Activated naive CD8-positive, alpha-beta T cell treated with anti-CD3 and anti-CD28 coated beads, Interleukin-2, amount 50 U/mL, for 24 hours (primary cell): ENCODE measurements around the gene GRID1.

Source experiments
- ATAC-seq: fragments of 150-1000 bp; cut with Tn5 transposase; one replicate; pipeline ENCODE4 v1.10.0; 2021
- DNase-seq: peaks from one replicate; pipeline ENCODE4 v3.0.0; 2021
- H3K27ac Mint-ChIP-seq: one replicate; pipeline ENCODE4 v1.8.0; 2021; ENCODE audit warnings: mild to moderate bottlenecking, mixed read lengths
- H3K27me3 Mint-ChIP-seq: one replicate; pipeline ENCODE4 v1.8.0; 2021; ENCODE audit warnings: mixed read lengths
- H3K36me3 Mint-ChIP-seq: one replicate; pipeline ENCODE4 v1.8.0; 2021; ENCODE audit warnings: low read depth, mixed read lengths
- H3K4me1 Mint-ChIP-seq: one replicate; pipeline ENCODE4 v1.8.0; 2021; ENCODE audit warnings: mixed read lengths
- H3K4me3 Mint-ChIP-seq: one replicate; pipeline ENCODE4 v1.8.0; 2021; ENCODE audit warnings: mild to moderate bottlenecking, moderate library complexity, mixed read lengths
- H3K9me3 Mint-ChIP-seq: one replicate; pipeline ENCODE4 v1.8.0; 2021; ENCODE audit warnings: mixed read lengths

Gene GRID1

GRCh38 chr10:86226781-86227201 is 139.8 kb downstream of the GRID1 start:
- no peaks in the 10 kb centered on the region for H3K36me3 Mint-ChIP-seq
- no peaks in the 10 kb centered on the region for H3K27me3 Mint-ChIP-seq
- no peak for DNase-seq
- no peaks in the 10 kb centered on the region for H3K9me3 Mint-ChIP-seq
- H3K27ac Mint-ChIP-seq, result no peak overlapping the region
- no peaks in the 10 kb centered on the region for H3K4me1 Mint-ChIP-seq
- no peak overlapping the region for H3K4me3 Mint-ChIP-seq
- no peak for ATAC-seq

DNA sequence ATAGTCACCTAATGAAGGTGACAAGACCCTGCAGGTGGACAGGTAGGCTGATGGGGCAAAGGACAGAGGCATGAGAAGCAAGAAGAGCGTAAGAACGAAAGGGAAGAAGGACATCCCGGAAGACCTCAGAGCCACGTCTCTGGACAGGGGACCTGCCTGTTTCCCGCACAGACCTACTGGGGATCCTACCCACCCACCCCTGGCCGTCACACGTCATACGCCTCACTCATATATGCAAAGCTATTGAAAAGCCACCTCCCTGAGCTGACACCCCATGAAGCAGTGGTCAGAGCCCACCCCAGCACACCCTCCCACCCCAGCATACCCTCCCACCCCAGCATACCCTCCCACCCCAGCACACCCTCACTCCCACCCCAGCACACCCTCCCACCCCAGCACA is 140.6 kb downstream of the GRID1 start:
- DNase-seq, result no peak
- Mint-ChIP-seq H3K4me1 (no peaks in the 10 kb centered on the region), H3K9me3 (no peaks in the 10 kb centered on the region), H3K27ac (no peak overlapping the region), H3K4me3 (no peak overlapping the region), H3K27me3 (peaks cover 3% of the 10 kb centered on the region), H3K36me3 (no peaks in the 10 kb centered on the region)
- no peak for ATAC-seq

DNA sequence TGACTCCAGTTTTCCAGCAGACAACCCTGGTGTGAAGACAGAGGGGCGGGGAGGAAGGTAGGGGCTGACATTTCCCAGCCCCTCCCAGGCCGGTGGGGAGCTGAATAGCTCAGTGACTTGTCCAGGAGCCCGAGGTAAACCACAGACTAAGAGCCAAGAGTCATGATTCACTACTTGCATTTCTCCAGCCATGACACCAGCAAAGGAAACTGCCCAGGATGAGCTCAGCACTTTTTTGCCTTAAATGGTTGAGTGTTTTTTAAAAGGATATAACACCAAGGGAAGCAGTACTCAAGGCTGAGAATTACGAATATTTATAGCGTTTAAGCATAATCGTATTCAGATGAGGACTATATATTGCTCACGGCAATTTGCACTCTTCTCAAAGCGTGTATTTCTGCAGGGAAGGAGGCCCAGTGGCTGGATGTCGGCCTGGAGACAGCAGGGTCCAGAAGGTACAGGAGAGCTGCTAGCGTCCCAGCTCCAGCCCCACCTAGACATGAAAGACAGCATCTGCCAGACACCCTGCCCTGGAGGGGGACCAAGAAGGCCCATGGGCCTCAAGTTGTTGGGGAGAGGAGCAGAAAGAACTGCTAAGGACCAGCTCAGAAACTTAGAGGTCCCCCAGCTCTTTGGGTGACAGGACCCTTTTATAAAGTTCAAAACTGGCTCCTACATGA is 141.4 kb downstream of the GRID1 start:
- H3K27ac Mint-ChIP-seq, result no peak overlapping the region
- H3K4me3 Mint-ChIP-seq, result no peak overlapping the region
- no peak for DNase-seq
- ATAC-seq, result peak; percentile 26
- H3K9me3 Mint-ChIP-seq, result no peaks in the 10 kb centered on the region
- H3K36me3 Mint-ChIP-seq, result no peaks in the 10 kb centered on the region
- H3K27me3 Mint-ChIP-seq, result peaks cover 3% of the 10 kb centered on the region
- H3K4me1 Mint-ChIP-seq, result no peaks in the 10 kb centered on the region

GRCh38 chr10:86224354-86225102 is 142.1 kb downstream of the GRID1 start:
- H3K36me3 Mint-ChIP-seq, result no peaks in the 10 kb centered on the region
- H3K4me1 Mint-ChIP-seq, result no peaks in the 10 kb centered on the region
- no peaks in the 10 kb centered on the region for H3K9me3 Mint-ChIP-seq
- DNase-seq (no peak), ATAC-seq (no peak)
- no peak overlapping the region for H3K4me3 Mint-ChIP-seq
- peaks cover 5% of the 10 kb centered on the region for H3K27me3 Mint-ChIP-seq
- no peak overlapping the region for H3K27ac Mint-ChIP-seq

GRCh38 chr10:86223256-86223655 is 143.3 kb downstream of the GRID1 start:
- H3K27me3 Mint-ChIP-seq, result peaks cover 5% of the 10 kb centered on the region
- no peaks in the 10 kb centered on the region for H3K36me3 Mint-ChIP-seq
- H3K4me3 Mint-ChIP-seq, result no peak overlapping the region
- DNase-seq (no peak), ATAC-seq (no peak)
- no peaks in the 10 kb centered on the region for H3K9me3 Mint-ChIP-seq
- H3K27ac Mint-ChIP-seq, result no peak overlapping the region
- no peaks in the 10 kb centered on the region for H3K4me1 Mint-ChIP-seq

DNA sequence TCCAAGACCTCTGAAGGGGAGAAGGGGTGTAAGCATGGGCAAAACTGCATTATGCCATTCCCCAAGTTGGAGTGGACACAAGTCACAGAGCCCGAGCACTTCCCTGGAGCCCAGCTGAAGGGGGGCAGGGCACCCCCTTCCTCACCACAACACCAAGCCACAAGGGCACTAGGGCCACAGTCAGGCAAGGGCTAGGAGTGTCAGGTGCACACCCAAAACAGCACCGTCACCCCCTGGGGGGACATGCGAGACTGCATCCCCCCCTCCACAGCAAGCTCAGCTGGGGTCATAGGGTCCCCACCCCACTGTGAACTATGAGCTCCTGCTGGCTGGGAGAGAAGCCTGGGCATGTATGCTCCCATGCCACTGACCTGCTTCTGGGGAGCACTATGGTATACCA is 143.9 kb downstream of the GRID1 start:
- no peaks in the 10 kb centered on the region for H3K4me1 Mint-ChIP-seq
- peaks cover 5% of the 10 kb centered on the region for H3K27me3 Mint-ChIP-seq
- no peaks in the 10 kb centered on the region for H3K9me3 Mint-ChIP-seq
- H3K27ac Mint-ChIP-seq, result no peak overlapping the region
- DNase-seq (no peak), ATAC-seq (no peak)
- H3K36me3 Mint-ChIP-seq, result no peaks in the 10 kb centered on the region
- no peak overlapping the region for H3K4me3 Mint-ChIP-seq

- peaks cover 5% of the 10 kb centered on the region for H3K27me3 Mint-ChIP-seq
- H3K4me1 Mint-ChIP-seq, result no peaks in the 10 kb centered on the region
- no peaks in the 10 kb centered on the region for H3K36me3 Mint-ChIP-seq
- H3K27ac Mint-ChIP-seq, result no peak overlapping the region
- DNase-seq (no peak), ATAC-seq (no peak)
- H3K4me3 Mint-ChIP-seq, result no peak overlapping the region
- H3K9me3 Mint-ChIP-seq, result no peaks in the 10 kb centered on the region
Measured at GRCh38 chr10:86222336-86222650, 144.3 kb downstream of the GRID1 start.

DNA sequence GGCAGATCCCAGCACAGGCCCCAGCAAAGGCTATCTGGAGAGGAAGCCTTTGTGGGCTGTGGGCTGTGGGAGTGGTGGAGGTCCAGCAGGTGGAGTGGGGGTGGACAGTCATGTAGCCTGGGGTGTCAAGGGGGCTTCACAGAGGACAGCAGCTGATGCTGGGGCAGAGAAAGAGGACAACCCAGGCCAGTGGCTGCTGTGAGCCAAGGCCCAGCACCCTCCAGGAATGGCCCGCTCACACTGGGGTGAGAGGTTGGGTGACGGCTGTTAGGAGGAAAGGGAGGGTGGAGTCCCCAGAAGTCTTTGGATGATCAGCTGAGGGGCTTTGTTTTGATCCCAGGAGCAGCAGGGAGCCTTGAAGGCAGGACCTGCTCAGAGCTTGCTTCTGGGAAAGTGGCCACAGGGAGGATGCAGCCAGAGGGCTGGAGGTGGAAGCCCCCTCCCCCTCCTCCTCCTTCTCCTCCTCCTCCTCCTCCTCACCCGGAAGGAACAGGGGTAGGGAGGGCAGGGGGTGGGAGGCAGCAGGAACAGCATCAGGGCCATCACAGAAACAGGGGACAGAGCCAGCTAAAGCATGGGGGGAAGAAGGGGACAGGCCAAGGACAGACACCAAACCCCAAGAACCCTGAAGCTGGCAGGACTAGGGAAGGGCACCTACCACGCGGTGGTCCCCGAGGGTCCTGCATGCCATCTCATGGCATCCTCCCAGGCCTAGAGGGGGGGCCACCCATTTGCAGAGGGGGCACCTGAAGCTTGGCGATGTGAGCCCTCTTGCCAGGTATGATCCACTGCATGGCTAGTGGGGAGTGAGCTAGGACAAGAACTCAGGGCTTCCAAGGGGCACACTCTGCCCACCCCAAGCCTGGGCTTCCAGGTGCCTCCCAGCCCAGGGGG is 144.9 kb downstream of the GRID1 start:
- Mint-ChIP-seq H3K27me3 (peaks cover 5% of the 10 kb centered on the region), H3K4me1 (no peaks in the 10 kb centered on the region), H3K4me3 (no peak overlapping the region), H3K9me3 (no peaks in the 10 kb centered on the region), H3K36me3 (no peaks in the 10 kb centered on the region), H3K27ac (no peak overlapping the region)
- DNase-seq (no peak), ATAC-seq (no peak)

- Mint-ChIP-seq H3K36me3 (no peaks in the 10 kb centered on the region), H3K4me1 (no peaks in the 10 kb centered on the region), H3K27me3 (peaks cover 5% of the 10 kb centered on the region), H3K4me3 (no peak overlapping the region), H3K9me3 (no peaks in the 10 kb centered on the region), H3K27ac (no peak overlapping the region)
- DNase-seq, result no peak
- no peak for ATAC-seq
Measured at GRCh38 chr10:86220626-86221025, 146.0 kb downstream of the GRID1 start.

DNA sequence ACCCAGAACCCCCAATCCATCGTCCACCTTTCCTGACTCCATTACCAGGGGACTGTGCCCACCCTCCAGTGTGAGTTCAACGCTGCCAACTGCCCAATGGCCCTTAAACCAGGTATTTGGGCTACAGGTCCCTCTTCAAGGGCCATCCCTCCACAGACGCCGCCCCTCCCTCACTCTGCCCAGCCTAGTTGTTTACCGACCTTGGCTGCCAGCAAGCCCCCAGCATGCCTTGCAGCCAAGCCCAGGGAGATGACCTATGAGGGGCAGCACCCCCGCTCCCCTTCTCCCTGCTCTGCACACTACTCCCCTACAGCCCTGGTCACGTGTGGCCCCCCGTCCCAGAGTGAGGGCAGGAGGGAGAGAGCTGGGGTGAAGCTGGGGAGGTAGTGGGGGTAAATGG is 147.3 kb downstream of the GRID1 start:
- ATAC-seq (no peak), DNase-seq (no peak)
- Mint-ChIP-seq H3K4me3 (no peak overlapping the region), H3K27ac (no peak overlapping the region), H3K36me3 (no peaks in the 10 kb centered on the region), H3K4me1 (no peaks in the 10 kb centered on the region), H3K9me3 (no peaks in the 10 kb centered on the region), H3K27me3 (peaks cover 5% of the 10 kb centered on the region)

- H3K4me1 Mint-ChIP-seq, result no peaks in the 10 kb centered on the region
- H3K27me3 Mint-ChIP-seq, result peaks cover 5% of the 10 kb centered on the region
- ATAC-seq, result no peak
Measured at GRCh38 chr10:86218842-86219241, 147.8 kb downstream of the GRID1 start.

DNA sequence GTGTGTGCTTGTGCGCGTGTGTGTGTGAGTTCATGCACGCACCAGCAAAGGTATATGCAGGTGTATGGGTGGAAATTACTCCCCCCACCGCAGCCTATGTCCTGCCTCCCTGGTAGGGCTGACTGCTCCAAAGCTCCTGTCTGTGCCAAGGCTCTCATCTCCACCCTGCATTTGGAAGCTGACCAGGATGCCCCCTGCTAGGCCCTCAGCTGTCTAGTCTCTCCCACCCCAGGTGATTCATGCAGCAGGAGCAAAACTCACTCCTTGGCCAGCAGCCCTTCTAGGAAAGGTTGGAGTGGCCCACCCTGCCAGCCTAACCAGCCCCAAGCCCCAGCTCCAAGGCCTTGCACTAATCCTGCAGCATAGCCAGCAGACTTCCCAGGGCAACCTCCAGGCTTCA is 148.4 kb downstream of the GRID1 start:
- DNase-seq (no peak), ATAC-seq (no peak)
- Mint-ChIP-seq H3K4me1 (no peaks in the 10 kb centered on the region), H3K27me3 (peaks cover 5% of the 10 kb centered on the region), H3K9me3 (no peaks in the 10 kb centered on the region), H3K27ac (no peak overlapping the region), H3K36me3 (no peaks in the 10 kb centered on the region), H3K4me3 (no peak overlapping the region)

More at GRCh38 chr10:86218842-86219241, 147.8 kb downstream of the GRID1 start:
- H3K36me3 Mint-ChIP-seq, result no peaks in the 10 kb centered on the region
- no peak for DNase-seq
- H3K4me3 Mint-ChIP-seq, result no peak overlapping the region
- no peaks in the 10 kb centered on the region for H3K9me3 Mint-ChIP-seq
- no peak overlapping the region for H3K27ac Mint-ChIP-seq

DNA sequence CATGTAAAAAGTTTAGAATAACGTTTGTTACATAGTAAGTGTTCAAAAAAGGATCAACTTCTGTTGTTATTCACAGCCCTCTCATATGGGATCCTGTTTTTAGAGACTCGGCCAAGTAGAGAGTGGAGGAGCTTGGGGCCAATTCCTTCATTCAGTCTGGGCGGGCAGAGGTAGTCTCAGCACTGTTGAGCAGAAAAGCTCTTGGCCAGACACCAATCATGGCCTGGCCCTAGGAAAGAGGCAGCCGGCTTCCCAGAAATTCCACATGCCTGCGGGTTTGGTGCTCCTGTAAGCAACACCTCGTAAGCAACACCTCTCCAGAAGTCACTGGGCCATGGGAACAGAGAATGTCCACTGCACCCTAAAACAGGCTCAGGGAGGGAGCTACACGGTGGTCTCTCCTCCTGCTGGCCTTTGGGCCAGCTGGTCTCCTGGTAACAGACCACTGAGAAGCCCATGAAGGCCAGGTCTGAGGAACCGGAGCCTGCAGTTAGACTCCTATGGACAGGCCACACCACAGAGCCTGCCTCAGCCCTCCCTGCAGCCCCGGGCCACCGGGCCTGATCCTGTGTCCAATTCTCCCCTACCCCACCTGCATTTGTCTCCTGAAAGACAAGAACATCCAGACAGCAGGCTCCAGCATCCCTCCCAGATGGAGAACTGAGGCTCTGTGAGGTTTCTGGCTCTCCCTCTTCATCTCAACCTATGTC is 149.1 kb downstream of the GRID1 start:
- Mint-ChIP-seq H3K27ac (no peak overlapping the region), H3K9me3 (no peaks in the 10 kb centered on the region), H3K27me3 (peaks cover 5% of the 10 kb centered on the region), H3K4me3 (no peak overlapping the region), H3K4me1 (no peaks in the 10 kb centered on the region), H3K36me3 (no peaks in the 10 kb centered on the region)
- no peak for DNase-seq
- ATAC-seq, result no peak

DNA sequence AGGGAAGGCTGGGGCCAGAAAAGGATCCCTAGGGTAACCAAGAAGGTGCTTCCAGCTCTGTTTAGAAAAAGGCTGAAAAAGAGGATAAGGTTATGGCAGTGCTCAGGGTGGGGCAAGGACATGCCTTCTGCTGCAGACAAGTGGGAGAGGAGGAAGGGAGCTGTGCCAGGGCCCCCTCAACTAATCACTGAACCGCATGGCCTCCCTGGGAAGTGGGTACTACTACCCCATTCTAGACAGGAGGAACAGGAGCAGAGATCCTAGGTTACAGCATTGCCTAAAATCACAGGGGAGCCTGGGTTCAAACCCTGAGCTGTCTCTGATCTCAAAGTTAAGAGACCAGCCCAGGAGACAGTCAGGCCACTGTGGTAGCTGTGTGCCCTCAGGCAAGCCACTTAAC is 149.7 kb downstream of the GRID1 start:
- no peaks in the 10 kb centered on the region for H3K4me1 Mint-ChIP-seq
- H3K27me3 Mint-ChIP-seq, result peaks cover 5% of the 10 kb centered on the region
- H3K4me3 Mint-ChIP-seq, result no peak overlapping the region
- H3K9me3 Mint-ChIP-seq, result no peaks in the 10 kb centered on the region
- H3K36me3 Mint-ChIP-seq, result no peaks in the 10 kb centered on the region
- no peak for DNase-seq
- H3K27ac Mint-ChIP-seq, result no peak overlapping the region
- no peak for ATAC-seq
